Pancreas (tissue), 10 donors: ENCODE measurements around the gene TPP1. TPM values are rescaled to one million over a fixed set of nuclear protein-coding genes. Genes with fewer than 3 reads are reported as not detected.

Experiments
- ATAC-seq, 4 donors: fragments of 200-7000 bp; cut with Tn5 transposase; one replicate each; pipeline versions ENCODE4 v1.8.0 to v1.9.1; 2020; ENCODE audit warnings: mild to moderate bottlenecking in 4 of 4, moderate library complexity in 4 of 4
- DNase-seq, 6 donors: peaks; one replicate each; pipeline ENCODE4 v3.0.0-alpha.2; 2020
- FAIRE-seq: peaks from 2 replicates; lab custom pipeline; 2012; peaks lifted over from hg19 to GRCh38; lab: Jason Lieb, UNC
- H3K27ac ChIP-seq, 4 donors: fragments of 200-600 bp; sonication (generic); 1 replicate in 3 of 4; 2 replicates in 1 of 4; pipeline versions ENCODE4 v1.5.0 to v1.8.0; 2020
- H3K27me3 ChIP-seq, 4 donors: fragments of 200-600 bp; one replicate each; pipeline ENCODE4 v1.8.0; 2021
- H3K36me3 ChIP-seq, 3 donors: fragments of 200-600 bp; sonication (generic) in 1 of 3; one replicate each; pipeline versions ENCODE4 v1.5.0 to v1.8.0; 2020 to 2021
- H3K4me1 ChIP-seq, 3 donors: fragments of 200-600 bp; one replicate each; pipeline ENCODE4 v1.8.0; 2021
- H3K4me3 ChIP-seq, 4 donors: fragments of 200-600 bp; sonication (generic) in 2 of 4; one replicate each; pipeline versions ENCODE4 v1.5.0 to v1.8.0; 2020 to 2021
- H3K9me3 ChIP-seq, 4 donors: fragments of 200-600 bp; one replicate each; pipeline ENCODE4 v1.8.0; 2021
- WGBS, 2 donors: extraction: QIAGEN DNeasy Blood & Tissue Kit; methylation state at CpG; one replicate each; pipeline ENCODE4 v1.1.7; 2013; 5-methylcytosine and 5-hydroxymethylcytosine counted together
- intact Hi-C, 3 donors: fragments of 100-400 bp; cut with DNase I; formaldehyde crosslinking; loops; one replicate each; pipeline versions ENCODE4 v1.11.1 to v1.14.2; 2022
- polyA plus RNA-seq, 2 donors: library from polyadenylated mRNA; stranded (reverse); fragments of 200-250 nt; gene quantifications; one replicate each; pipeline ENCODE4 v1.2.3, GENCODE V29; 2013
- total RNA-seq, 6 donors: library from RNA; stranded (reverse); fragmentation: NEBNext Ultra II Directional in 4 of 6; extraction: Animal tissue kit (Norgen Biotek cat#: 25700) in 4 of 6; gene quantifications; one replicate each; pipeline versions ENCODE4 v1.2.1 to v1.2.4, GENCODE V29; 2021 to 2023
- TF ChIP-seq, protein P1 (sequence below), 4 donors: fragments of 200-600 bp; sonication (generic) in 3 of 4; IDR thresholded peaks; one replicate each; pipeline versions ENCODE4 v1.5.0 to v1.8.0; 2021; ENCODE audit warnings: antibody characterized with exemption in 4 of 4
- donor health status: healthy with polysubstance abuse.
- donor health status: DM: no; HTN: no; CAD: no; lungs with moderate emphysema.
- donor health status: DM: no; HTN: no; CAD: no.
- donor health status: control.
- donor health status: control.
- donor health status: Bipolar disorder and iron deficiency.
- donor health status: DM: yes; HTN: yes; CAD: no.
- donor health status: DM: no; HTN: no; CAD: no.
- donor health status: DM: no; HTN: no; CAD: no.
- donor health status: DM: yes; HTN: yes; CAD: no.

The TPP1 gene
- total and polyA plus RNA-seq, 8 donors = 19.6 to 88.6 (median 24.6) TPM

DNA sequence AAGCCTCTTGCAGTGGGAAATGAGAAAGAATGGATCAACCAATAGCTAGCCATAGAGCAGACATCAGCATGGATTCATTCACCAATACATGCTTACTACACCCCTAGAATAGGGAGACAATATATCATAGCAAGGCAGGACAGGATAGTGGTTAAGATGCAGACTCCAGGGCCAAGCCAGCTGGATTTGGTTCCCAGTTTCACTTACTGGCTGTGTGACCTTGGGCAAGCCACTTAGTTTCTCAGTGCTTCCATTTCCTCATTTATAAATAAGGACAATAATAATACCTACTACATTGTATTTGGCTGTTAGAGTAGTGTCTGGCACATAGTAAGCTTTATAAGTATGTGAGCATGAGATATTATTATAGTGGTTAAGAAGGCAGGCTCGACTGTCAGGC is 29.3 kb upstream of the TPP1 start:
- no peak overlapping the region for H3K4me3 ChIP-seq
- H3K4me1 ChIP-seq = no peaks in the 10 kb centered on the region
- peak in 2 of 4 donors; percentile 48 to 56 for ATAC-seq
- no peaks in the 10 kb centered on the region for H3K27me3 ChIP-seq
- H3K36me3 ChIP-seq = no peaks in the 10 kb centered on the region
- H3K27ac ChIP-seq = no peak overlapping the region
- intact Hi-C loops = no loop called here
- 60 to 62% methylated on average over 1 of the region's 1 CpG for WGBS, 2 donors
- TF ChIP-seq, protein P1, sequence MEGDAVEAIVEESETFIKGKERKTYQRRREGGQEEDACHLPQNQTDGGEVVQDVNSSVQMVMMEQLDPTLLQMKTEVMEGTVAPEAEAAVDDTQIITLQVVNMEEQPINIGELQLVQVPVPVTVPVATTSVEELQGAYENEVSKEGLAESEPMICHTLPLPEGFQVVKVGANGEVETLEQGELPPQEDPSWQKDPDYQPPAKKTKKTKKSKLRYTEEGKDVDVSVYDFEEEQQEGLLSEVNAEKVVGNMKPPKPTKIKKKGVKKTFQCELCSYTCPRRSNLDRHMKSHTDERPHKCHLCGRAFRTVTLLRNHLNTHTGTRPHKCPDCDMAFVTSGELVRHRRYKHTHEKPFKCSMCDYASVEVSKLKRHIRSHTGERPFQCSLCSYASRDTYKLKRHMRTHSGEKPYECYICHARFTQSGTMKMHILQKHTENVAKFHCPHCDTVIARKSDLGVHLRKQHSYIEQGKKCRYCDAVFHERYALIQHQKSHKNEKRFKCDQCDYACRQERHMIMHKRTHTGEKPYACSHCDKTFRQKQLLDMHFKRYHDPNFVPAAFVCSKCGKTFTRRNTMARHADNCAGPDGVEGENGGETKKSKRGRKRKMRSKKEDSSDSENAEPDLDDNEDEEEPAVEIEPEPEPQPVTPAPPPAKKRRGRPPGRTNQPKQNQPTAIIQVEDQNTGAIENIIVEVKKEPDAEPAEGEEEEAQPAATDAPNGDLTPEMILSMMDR (IDR thresholded peaks at IDR 0.05) = no peak
- no peak for FAIRE-seq
- no peak for DNase-seq
- H3K9me3 ChIP-seq = no peaks in the 10 kb centered on the region

DNA sequence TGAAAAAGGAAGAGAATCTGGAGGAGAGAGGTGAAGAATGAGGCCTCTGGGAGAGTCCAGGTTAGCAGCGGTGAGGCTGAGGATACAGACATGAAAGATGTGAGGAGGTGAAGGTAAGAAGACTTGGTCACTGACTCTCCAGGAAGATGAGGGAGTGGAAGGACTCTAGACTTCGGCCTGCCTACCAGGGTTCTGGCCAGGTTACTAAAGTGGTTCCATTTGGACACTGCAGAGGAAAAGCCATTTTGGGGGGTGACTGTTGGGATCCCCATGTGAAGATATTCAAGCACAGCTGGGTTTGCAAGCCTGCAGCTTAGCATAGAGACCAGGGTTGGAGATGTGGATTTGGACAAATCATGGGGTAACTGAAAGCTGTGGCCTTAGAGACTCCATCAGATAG is 28.6 kb upstream of the TPP1 start:
- Histone ChIP-seq H3K27me3 (no peaks in the 10 kb centered on the region), H3K4me3 (no peak overlapping the region), H3K4me1 (no peaks in the 10 kb centered on the region), H3K36me3 (no peaks in the 10 kb centered on the region), H3K9me3 (no peaks in the 10 kb centered on the region), H3K27ac (no peak overlapping the region)
- TF ChIP-seq, protein P1 (IDR thresholded peaks at IDR 0.05) = no peak
- intact Hi-C loops = no loop called here
- ATAC-seq (no peak), FAIRE-seq (no peak), DNase-seq (no peak)
- WGBS, 2 donors = 92 to 97% methylated on average over 2 of the region's 2 CpGs

DNA sequence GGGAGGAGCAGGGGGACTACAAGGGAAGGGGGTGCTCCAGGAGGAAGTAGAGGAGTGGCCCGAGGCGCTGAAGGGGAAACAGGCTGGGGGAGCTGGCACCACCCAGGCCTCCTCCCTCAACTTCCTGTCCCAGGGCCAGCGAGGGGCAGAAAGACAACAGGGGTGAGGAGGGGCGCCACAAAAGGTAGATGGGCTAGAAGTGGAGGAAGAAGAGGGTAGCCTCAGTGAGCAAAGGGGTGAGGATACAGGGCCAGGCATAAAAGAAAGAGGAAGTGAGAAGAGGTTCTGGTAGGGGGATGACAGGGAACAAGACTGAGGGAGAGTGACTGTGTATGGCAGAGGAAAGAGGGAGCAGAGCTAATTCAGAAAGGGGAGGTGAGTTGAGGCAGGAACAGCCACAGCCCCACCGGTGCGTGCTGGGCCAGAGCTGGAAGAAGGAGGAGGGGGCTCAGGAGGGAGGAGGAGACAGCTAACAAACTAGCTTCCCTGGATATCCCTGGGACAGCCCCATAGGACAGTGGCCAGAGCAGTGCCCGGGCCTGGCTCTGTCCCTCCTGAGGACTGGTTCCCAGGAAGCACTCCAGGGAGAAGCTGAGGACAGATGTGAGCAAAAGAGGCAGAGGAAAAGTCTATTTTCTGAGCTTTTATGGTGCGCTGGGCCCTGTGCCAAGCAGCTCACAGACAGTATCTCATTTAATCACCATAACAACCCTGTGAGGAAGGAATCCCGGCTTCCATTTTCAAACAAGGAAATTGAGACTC is 27.9 kb upstream of the TPP1 start:
- no peak overlapping the region for H3K4me3 ChIP-seq
- DNase-seq (peak in 1 of 6 donors; percentile 11), ATAC-seq (peak in 3 of 4 donors; percentile 14 to 62 (median 57)), FAIRE-seq (no peak)
- no peaks in the 10 kb centered on the region for H3K36me3 ChIP-seq
- H3K9me3 ChIP-seq = no peaks in the 10 kb centered on the region
- 74 to 76% methylated on average over 9 of the region's 9 CpGs for WGBS, 2 donors
- H3K4me1 ChIP-seq = no peaks in the 10 kb centered on the region
- TF ChIP-seq, protein P1 (IDR thresholded peaks at IDR 0.05) = no peak
- no peaks in the 10 kb centered on the region for H3K27me3 ChIP-seq
- peak overlapping the region in 1 of 4 donors; percentile 41 for H3K27ac ChIP-seq
- intact Hi-C loops = no loop called here

DNA sequence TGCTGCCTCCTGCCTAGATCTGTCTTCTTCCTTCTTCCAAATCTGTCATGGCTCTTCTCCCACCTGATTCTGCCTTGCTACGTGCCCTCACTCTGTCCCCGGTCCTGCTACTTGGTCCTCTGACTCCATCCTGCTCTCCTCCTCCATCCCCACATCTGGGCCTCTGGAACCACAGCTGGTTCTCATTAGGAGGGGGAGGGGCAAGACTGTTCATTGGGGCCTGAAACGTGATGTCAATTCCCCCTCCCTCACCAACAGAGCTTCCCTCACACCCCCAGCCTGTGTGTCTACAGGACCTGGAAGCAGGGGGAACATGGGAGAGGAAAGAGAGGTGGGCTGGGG is 27.3 kb upstream of the TPP1 start:
- FAIRE-seq (no peak), ATAC-seq (peak in 3 of 4 donors; percentile 28 to 37 (median 31)), DNase-seq (no peak)
- H3K4me1 ChIP-seq = no peaks in the 10 kb centered on the region
- TF ChIP-seq, protein P1 (IDR thresholded peaks at IDR 0.05) = no peak
- no peaks in the 10 kb centered on the region for H3K36me3 ChIP-seq
- H3K9me3 ChIP-seq = no peaks in the 10 kb centered on the region
- no peaks in the 10 kb centered on the region for H3K27me3 ChIP-seq
- intact Hi-C loops = no loop called here
- no peak overlapping the region for H3K27ac ChIP-seq
- no peak overlapping the region for H3K4me3 ChIP-seq
- 57 to 76% methylated on average over 3 of the region's 3 CpGs for WGBS, 2 donors

DNA sequence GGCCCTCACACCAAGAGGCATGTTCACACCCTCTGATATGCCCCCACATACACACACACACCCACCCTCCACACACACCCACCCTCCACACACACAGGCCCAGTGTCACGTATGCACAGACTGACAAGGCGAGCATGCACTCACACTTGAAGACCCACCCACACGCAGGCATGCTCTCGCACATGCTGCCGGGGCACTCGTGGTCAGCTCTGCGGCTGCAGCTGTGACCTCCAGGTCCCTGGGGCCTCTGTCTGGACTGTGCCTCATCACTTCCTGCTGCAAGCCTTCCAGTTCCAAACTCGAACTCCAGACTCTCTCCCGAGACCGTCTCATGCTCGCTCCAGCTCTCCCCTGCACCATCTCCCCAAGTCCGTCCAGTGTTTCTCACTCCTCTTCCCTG is 26.8 kb upstream of the TPP1 start:
- peak in 3 of 4 donors; percentile 54 to 58 (median 55) for ATAC-seq
- Histone ChIP-seq H3K4me3 (no peak overlapping the region), H3K4me1 (no peaks in the 10 kb centered on the region), H3K27ac (no peak overlapping the region), H3K9me3 (no peaks in the 10 kb centered on the region), H3K27me3 (no peaks in the 10 kb centered on the region), H3K36me3 (no peaks in the 10 kb centered on the region)
- no peak for FAIRE-seq
- intact Hi-C loops = no loop called here
- DNase-seq = peak in 3 of 6 donors; percentile 24 to 52 (median 26)
- TF ChIP-seq, protein P1 (IDR thresholded peaks at IDR 0.05) = no peak
- WGBS, 2 donors = 76 to 86% methylated on average over 12 of the region's 12 CpGs
